H9 (cell line): Measurements from ENCODE around the gene MIGA2. TPM values are rescaled to one million over a fixed set of nuclear protein-coding genes. Genes with fewer than 3 reads are reported as not detected.

ENCODE experiments used
- DNase-seq: peaks from one replicate; pipeline ENCODE4 v3.0.0-alpha.2; 2017
- H2AFZ ChIP-seq: one replicate; pipeline ENCODE4 v1.6.1; 2013; ENCODE audit warnings: mild to moderate bottlenecking, low read length, control low read depth, moderate library complexity
- H2AK5ac ChIP-seq: 2 replicates; pipeline ENCODE4 v1.6.1; 2013; ENCODE audit warnings: low read length, control low read depth, mixed read lengths; ENCODE audit not compliant: insufficient read length
- H2BK120ac ChIP-seq: one replicate; pipeline ENCODE4 v1.6.1; 2013; ENCODE audit warnings: low read depth, mild to moderate bottlenecking, low read length, control low read depth, inconsistent platforms; ENCODE audit not compliant: poor library complexity, severe bottlenecking
- H2BK12ac ChIP-seq: 2 replicates; pipeline ENCODE4 v1.6.1; 2013; ENCODE audit warnings: low read length, control low read depth, mixed read lengths, low read depth; ENCODE audit not compliant: insufficient read length
- H2BK15ac ChIP-seq: 2 replicates; pipeline ENCODE4 v1.6.1; 2013; ENCODE audit warnings: low read depth, low read length, control low read depth
- H2BK20ac ChIP-seq: one replicate; pipeline ENCODE4 v1.6.1; 2013; ENCODE audit warnings: low read depth, mild to moderate bottlenecking, low read length, control low read depth, inconsistent platforms; ENCODE audit not compliant: poor library complexity, severe bottlenecking
- H2BK5ac ChIP-seq: 2 replicates; pipeline ENCODE4 v1.6.1; 2013; ENCODE audit warnings: low read length, control low read depth, mixed read lengths; ENCODE audit not compliant: insufficient read length
- H3K14ac ChIP-seq: 2 replicates; pipeline ENCODE4 v1.6.1; 2013; ENCODE audit warnings: low read length, control low read depth; ENCODE audit not compliant: insufficient read depth
- H3K18ac ChIP-seq: 2 replicates; pipeline ENCODE4 v1.6.1; 2013; ENCODE audit warnings: low read depth, mild to moderate bottlenecking, mixed read lengths, low read length, control low read depth; ENCODE audit not compliant: insufficient read length
- H3K23ac ChIP-seq: 2 replicates; pipeline ENCODE4 v1.6.1; 2013; ENCODE audit warnings: low read length, control low read depth, mixed read lengths, low read depth; ENCODE audit not compliant: insufficient read length
- H3K23me2 ChIP-seq: 2 replicates; pipeline ENCODE4 v1.6.1; 2013; ENCODE audit warnings: low read depth, mild to moderate bottlenecking, mixed read lengths, low read length, control low read depth; ENCODE audit not compliant: insufficient read length, poor library complexity, severe bottlenecking
- H3K27ac ChIP-seq: 2 replicates; pipeline ENCODE4 v1.5.1; 2013; ENCODE audit warnings: low read length, control low read depth, mixed read lengths, low read depth; ENCODE audit not compliant: insufficient read length
- H3K27me3 ChIP-seq: 2 replicates; pipeline ENCODE4 v1.6.1; 2013; ENCODE audit warnings: low read length, control low read depth, inconsistent platforms; ENCODE audit not compliant: insufficient read depth
- H3K4ac ChIP-seq: 2 replicates; pipeline ENCODE4 v1.6.1; 2013; ENCODE audit warnings: low read depth, mild to moderate bottlenecking, control low read depth, inconsistent platforms, low read length, moderate library complexity
- H3K4me1 ChIP-seq: 2 replicates; pipeline ENCODE4 v1.6.1; 2013; ENCODE audit warnings: low read length, control low read depth, inconsistent platforms; ENCODE audit not compliant: insufficient read depth
- H3K4me2 ChIP-seq: 2 replicates; pipeline ENCODE4 v1.6.1; 2013; ENCODE audit warnings: low read length, control low read depth, mixed read lengths; ENCODE audit not compliant: insufficient read length, insufficient read depth
- H3K56ac ChIP-seq: 2 replicates; pipeline ENCODE4 v1.6.1; 2013; ENCODE audit warnings: low read depth, mild to moderate bottlenecking, mixed read lengths, low read length, control low read depth; ENCODE audit not compliant: insufficient read length
- H3K79me1 ChIP-seq: 2 replicates; pipeline ENCODE4 v1.6.1; 2013; ENCODE audit warnings: low read depth, mild to moderate bottlenecking, moderate library complexity, low read length, control low read depth, inconsistent platforms; ENCODE audit not compliant: insufficient read depth, poor library complexity, severe bottlenecking
- H3K79me2 ChIP-seq: 2 replicates; pipeline ENCODE4 v1.6.1; 2013; ENCODE audit warnings: low read length, control low read depth, inconsistent platforms; ENCODE audit not compliant: insufficient read depth
- H3K9ac ChIP-seq: 2 replicates; pipeline ENCODE4 v1.6.1; 2013; ENCODE audit warnings: low read length, control low read depth, mixed read lengths; ENCODE audit not compliant: insufficient read length; ENCODE audit errors: extremely low read depth
- H3K9me3 ChIP-seq: one replicate; pipeline ENCODE4 v1.6.1; 2013; ENCODE audit warnings: low read depth, low read length, inconsistent platforms; ENCODE audit not compliant: control insufficient read depth
- H3T11ph ChIP-seq: one replicate; pipeline ENCODE4 v1.6.1; 2013; ENCODE audit warnings: mild to moderate bottlenecking, low read length, control low read depth, inconsistent platforms
- H4K20me1 ChIP-seq: one replicate; pipeline ENCODE4 v1.6.1; 2013; ENCODE audit not compliant: control insufficient read depth, insufficient read length, insufficient read depth
- H4K5ac ChIP-seq: 2 replicates; pipeline ENCODE4 v1.6.1; 2013; ENCODE audit warnings: low read depth, mild to moderate bottlenecking, mixed read lengths, low read length, control low read depth; ENCODE audit not compliant: insufficient read length
- H4K8ac ChIP-seq: replicated peaks from 2 replicates; pipeline ENCODE4 v1.6.1; 2013; ENCODE audit warnings: low read length, control low read depth, mixed read lengths, low read depth; ENCODE audit not compliant: insufficient read length
- H4K91ac ChIP-seq: 2 replicates; pipeline ENCODE4 v1.6.1; 2013; ENCODE audit warnings: low read depth, mild to moderate bottlenecking, moderate library complexity, mixed read lengths, low read length, control low read depth; ENCODE audit not compliant: insufficient read length
- H3K27ac Mint-ChIP-seq, 3 experiments: 2 replicates in 2 of 3; 3 replicates in 1 of 3; pipeline ENCODE4 v1.8.0; 2020 to 2021; ENCODE audit warnings: mixed read lengths in 3 of 3, mild to moderate bottlenecking in 1 of 3, moderate library complexity in 1 of 3
- H3K27me3 Mint-ChIP-seq: 2 replicates; pipeline ENCODE4 v1.8.0; 2021; ENCODE audit warnings: low read depth, mild to moderate bottlenecking, moderate library complexity, mixed read lengths
- H3K36me3 Mint-ChIP-seq, 3 experiments: 2 replicates in 2 of 3; 3 replicates in 1 of 3; pipeline ENCODE4 v1.8.0; 2020 to 2021; ENCODE audit warnings: low read depth in 3 of 3, mixed read lengths in 3 of 3; ENCODE audit not compliant: insufficient read depth in 1 of 3
- H3K4me1 Mint-ChIP-seq, 2 experiments: 2 replicates each; pipeline ENCODE4 v1.8.0; 2020; ENCODE audit warnings: mixed read lengths in 2 of 2
- H3K4me3 Mint-ChIP-seq, 2 experiments: 2 replicates in 1 of 2; 3 replicates in 1 of 2; pipeline ENCODE4 v1.8.0; 2020 to 2021; ENCODE audit warnings: mild to moderate bottlenecking in 2 of 2, mixed read lengths in 2 of 2, moderate library complexity in 1 of 2
- H3K9me3 Mint-ChIP-seq, 2 experiments: 2 replicates in 1 of 2; 3 replicates in 1 of 2; pipeline ENCODE4 v1.8.0; 2020; ENCODE audit warnings: mild to moderate bottlenecking in 2 of 2, mixed read lengths in 2 of 2, moderate library complexity in 1 of 2
- WGBS: extraction: QIAGEN DNeasy Blood & Tissue Kit; methylation state at CpG from one replicate; pipeline ENCODE4 v1.1.7; 2013; ENCODE audit warnings: missing lambda C conversion rate, low lambda C conversion rate, mixed read lengths; ENCODE audit not compliant: insufficient read length; ENCODE audit errors: extremely low coverage; 5-methylcytosine and 5-hydroxymethylcytosine counted together
- total RNA-seq: library from RNA; stranded (reverse); gene quantifications from 2 replicates; pipeline ENCODE4 v1.2.1, GENCODE V29; 2021
- TF ChIP-seq, protein P1 (sequence below): fragments of 200-600 bp; sonication (generic); conservative IDR thresholded peaks from 3 replicates; pipeline ENCODE4 v1.8.0; 2021; ENCODE audit warnings: antibody characterized with exemption, mild to moderate bottlenecking

Gene MIGA2
- total RNA-seq, 1 experiment from 2014 or later: 37.8 TPM

DNA sequence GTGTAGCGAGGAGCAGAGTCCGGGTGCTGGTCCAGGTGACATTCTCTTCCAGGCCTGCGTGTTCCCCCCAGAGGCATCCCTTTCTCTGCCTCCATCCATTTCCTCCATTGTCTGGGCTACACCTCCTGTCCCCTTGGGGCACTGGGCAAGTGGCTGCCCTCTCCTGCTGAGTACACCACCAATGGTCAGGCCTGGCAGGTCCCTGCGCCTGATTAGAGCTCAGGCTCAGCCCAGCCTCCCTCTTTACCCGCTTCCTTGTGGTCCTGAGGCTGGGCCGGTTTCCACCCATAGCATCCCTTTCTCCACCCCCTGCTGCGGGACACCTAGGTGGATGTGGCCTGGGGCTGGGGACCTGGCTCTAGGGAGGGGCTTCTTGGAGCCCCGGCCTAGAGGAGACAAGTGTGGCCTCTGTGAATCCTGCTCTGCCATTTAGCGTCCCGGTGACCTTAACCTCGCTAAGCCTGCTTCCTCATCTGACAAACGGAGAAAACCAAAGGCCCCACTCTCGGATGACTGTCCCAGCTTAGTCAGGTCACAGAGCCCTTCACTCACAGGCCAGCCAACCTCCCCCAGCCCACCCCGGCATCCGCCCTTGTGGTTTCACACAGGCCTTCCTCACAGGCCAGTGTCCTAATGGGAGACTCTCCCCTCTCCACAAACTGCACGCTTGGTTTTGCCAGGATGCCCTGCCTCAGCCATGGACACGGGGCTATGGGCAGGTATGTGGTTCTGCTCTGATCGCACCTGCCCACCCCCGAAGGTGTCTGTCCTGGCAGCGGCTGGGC lies 57.4 kb downstream of the MIGA2 start:
- Histone ChIP-seq H3K79me1 (no peaks in the 10 kb centered on the region), H3K23ac (no peak overlapping the region), H2BK12ac (no peak overlapping the region), H4K91ac (no peak overlapping the region), H4K20me1 (no peaks in the 10 kb centered on the region), H3K4me2 (no peak overlapping the region), H3K18ac (no peak overlapping the region), H2AK5ac (no peak overlapping the region), H3K9me3 (no peaks in the 10 kb centered on the region), H3K27ac (no peak overlapping the region), H3K27me3 (no peaks in the 10 kb centered on the region), H2BK20ac (no peak overlapping the region), H3K4me1 (no peaks in the 10 kb centered on the region), H4K8ac (no peak overlapping the region), H3K23me2 (no peaks in the 10 kb centered on the region), H3K14ac (no peak overlapping the region), H3K56ac (no peak overlapping the region), H2BK120ac (no peak overlapping the region), H2AFZ (no peak overlapping the region), H4K5ac (no peak overlapping the region), H3K9ac (no peak overlapping the region), H2BK5ac (no peak overlapping the region), H3K79me2 (no peaks in the 10 kb centered on the region), H3K4ac (no peak overlapping the region), H2BK15ac (no peak overlapping the region), H3T11ph (no peak overlapping the region)
- Mint-ChIP-seq H3K4me1 (no peaks in the 10 kb centered on the region), H3K27ac (peak overlapping the region in 2 of 3 experiments; percentile 84 to 96; a peak in 5 of 7 replicates), H3K4me3 (no peak overlapping the region; a peak in 1 of 5 replicates), H3K27me3 (no peaks in the 10 kb centered on the region), H3K9me3 (no peaks in the 10 kb centered on the region), H3K36me3 (peaks cover 10 to 26% (median 12%) of the 10 kb centered on the region in 3 experiments; a peak in 6 of 7 replicates)
- TF ChIP-seq, protein P1, sequence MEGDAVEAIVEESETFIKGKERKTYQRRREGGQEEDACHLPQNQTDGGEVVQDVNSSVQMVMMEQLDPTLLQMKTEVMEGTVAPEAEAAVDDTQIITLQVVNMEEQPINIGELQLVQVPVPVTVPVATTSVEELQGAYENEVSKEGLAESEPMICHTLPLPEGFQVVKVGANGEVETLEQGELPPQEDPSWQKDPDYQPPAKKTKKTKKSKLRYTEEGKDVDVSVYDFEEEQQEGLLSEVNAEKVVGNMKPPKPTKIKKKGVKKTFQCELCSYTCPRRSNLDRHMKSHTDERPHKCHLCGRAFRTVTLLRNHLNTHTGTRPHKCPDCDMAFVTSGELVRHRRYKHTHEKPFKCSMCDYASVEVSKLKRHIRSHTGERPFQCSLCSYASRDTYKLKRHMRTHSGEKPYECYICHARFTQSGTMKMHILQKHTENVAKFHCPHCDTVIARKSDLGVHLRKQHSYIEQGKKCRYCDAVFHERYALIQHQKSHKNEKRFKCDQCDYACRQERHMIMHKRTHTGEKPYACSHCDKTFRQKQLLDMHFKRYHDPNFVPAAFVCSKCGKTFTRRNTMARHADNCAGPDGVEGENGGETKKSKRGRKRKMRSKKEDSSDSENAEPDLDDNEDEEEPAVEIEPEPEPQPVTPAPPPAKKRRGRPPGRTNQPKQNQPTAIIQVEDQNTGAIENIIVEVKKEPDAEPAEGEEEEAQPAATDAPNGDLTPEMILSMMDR: no peak
- WGBS: no CpG with 5 or more reads among the region's 20 CpGs
- no peak for DNase-seq
